ENCODE results near the gene TRRAP.

Gene TRRAP

DNA sequence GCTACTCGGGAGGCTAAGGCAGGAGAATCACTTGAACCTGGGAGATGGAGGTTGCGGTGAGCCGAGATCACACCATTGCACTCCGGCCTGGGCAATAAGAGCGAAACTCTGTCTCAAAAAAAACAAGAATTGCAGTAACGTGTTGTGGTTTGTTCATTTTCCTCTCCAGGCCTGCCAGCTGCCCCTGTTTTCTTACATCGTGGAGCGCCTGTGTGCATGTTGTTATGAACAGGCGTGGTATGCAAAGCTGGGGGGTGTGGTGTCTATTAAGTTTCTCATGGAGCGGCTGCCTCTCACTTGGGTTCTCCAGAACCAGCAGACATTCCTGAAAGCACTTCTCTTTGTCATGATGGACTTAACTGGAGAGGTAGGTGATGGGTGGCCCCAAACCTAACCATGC is 52.1 kb downstream of the TRRAP start:
- no peak overlapping the region for H3K27ac ChIP-seq
- TF ChIP-seq ZFX (IDR thresholded peaks at IDR 0.05; ENCODE audit: borderline replicate concordance): no peak
- TF ChIP-seq, protein P1, sequence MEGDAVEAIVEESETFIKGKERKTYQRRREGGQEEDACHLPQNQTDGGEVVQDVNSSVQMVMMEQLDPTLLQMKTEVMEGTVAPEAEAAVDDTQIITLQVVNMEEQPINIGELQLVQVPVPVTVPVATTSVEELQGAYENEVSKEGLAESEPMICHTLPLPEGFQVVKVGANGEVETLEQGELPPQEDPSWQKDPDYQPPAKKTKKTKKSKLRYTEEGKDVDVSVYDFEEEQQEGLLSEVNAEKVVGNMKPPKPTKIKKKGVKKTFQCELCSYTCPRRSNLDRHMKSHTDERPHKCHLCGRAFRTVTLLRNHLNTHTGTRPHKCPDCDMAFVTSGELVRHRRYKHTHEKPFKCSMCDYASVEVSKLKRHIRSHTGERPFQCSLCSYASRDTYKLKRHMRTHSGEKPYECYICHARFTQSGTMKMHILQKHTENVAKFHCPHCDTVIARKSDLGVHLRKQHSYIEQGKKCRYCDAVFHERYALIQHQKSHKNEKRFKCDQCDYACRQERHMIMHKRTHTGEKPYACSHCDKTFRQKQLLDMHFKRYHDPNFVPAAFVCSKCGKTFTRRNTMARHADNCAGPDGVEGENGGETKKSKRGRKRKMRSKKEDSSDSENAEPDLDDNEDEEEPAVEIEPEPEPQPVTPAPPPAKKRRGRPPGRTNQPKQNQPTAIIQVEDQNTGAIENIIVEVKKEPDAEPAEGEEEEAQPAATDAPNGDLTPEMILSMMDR (IDR thresholded peaks at IDR 0.05): no peak

DNA sequence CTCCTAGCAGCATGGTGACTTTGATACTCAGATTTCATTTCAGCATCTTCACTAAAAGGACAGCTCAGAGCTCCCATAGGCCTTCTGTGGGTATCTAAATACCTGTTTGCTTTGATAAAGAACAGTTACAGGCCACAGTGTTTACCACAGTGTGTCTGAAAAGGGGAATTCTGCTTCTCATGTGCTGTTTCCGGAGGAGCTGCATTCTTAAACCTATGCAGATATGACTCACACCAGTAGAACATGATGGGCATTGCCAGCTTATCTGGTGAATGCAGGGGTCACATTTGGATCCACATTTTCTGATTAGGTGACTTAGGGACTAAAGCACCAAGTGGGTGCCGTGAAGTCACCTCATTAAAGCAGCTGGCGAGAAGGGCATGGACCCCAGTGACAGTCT is 52.6 kb downstream of the TRRAP start:
- no peak for TF ChIP-seq ZFX (IDR thresholded peaks at IDR 0.05; ENCODE audit: borderline replicate concordance)
- TF ChIP-seq, protein P1 (IDR thresholded peaks at IDR 0.05): no peak

DNA sequence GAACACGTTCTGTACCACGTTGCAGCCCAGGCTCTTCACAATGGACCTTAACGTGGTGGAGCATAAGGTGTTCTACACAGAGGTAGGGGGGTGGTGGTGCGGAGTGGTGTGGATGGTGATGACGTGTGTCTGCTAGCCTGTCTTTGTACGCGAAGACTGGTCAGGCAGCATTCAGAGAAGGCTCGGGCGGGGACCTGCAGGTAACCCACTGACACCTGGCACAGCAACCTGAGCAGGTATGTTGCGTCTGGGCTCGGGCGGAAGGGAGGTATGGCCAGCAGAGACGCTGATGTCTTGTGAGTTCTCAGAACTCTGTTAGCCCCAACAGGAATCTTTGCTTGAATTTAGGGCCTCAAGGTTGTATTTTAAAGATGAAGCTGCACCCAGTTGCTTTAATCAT is 55.0 kb downstream of the TRRAP start:
- no peak overlapping the region for H3K27ac ChIP-seq
- TF ChIP-seq, protein P1 (IDR thresholded peaks at IDR 0.05): no peak
- no peak for TF ChIP-seq ZFX (IDR thresholded peaks at IDR 0.05; ENCODE audit: borderline replicate concordance)

More for the DNA sequence above, 52.6 kb downstream of the TRRAP start:
- H3K27ac ChIP-seq: no peak overlapping the region

DNA sequence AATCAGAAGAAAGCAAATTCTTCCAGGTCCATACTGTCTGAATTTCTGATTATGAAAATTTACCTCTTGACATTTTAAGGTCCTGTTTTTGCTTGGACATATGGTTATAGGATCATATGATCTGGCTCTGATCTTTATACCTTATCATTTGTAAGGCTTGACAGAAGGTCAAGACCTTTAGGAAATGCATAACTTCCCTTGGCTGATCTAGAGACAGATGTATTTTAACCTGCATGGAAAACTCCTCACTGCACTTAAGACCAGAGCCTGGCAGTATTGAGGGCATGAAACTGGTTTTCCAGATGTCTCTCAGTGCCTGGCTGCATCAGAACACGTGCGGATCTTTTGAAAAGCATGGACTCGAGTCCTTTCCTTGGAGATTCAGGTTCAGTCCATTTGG is 55.9 kb downstream of the TRRAP start:
- TF ChIP-seq ZFX (IDR thresholded peaks at IDR 0.05; ENCODE audit: borderline replicate concordance): no peak
- TF ChIP-seq, protein P1 (IDR thresholded peaks at IDR 0.05): no peak
- H3K27ac ChIP-seq: no peak overlapping the region

DNA sequence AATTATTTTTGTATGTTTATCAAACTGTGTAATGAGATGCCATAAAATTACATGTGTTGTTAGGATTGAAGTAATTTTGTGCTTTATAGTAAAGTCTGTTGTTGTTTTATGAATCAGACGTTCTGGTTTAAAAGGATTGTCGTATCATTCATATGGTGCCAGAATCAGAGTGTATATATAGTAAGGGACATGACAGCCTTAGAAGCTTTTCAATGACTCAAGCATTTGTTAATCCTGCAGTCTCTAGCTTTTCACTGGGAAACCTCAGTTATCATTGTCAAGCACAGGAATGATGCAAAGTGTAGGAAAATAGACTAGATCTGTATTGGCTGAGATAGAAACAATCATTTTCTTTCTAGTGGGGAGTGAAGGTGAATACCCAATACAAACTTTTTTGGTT is 57.5 kb downstream of the TRRAP start:
- H3K27ac ChIP-seq: no peak overlapping the region
- no peak for TF ChIP-seq ZFX (IDR thresholded peaks at IDR 0.05; ENCODE audit: borderline replicate concordance)
- TF ChIP-seq, protein P1 (IDR thresholded peaks at IDR 0.05): no peak

DNA sequence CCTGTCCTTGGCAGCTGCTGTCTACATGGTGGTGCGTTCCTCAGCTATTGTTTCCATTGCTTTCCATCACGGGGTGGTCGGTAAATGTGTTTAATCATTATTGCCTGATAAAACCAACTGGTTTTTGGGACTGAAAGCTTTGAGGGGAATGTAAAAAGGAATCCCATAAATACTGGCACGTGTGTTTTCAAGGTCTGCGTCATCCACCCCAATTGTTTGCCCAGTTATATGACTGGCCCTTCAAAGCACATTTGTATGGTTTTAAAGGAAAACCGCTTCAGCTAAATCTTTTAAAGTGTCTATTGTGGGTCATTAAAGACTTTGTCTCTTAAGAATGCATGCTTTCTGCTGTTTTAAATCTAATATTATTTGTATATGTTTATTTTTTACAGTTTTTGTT is 65.0 kb downstream of the TRRAP start:
- peak overlapping the region; percentile 18; the same call in 1 of the 2 replicates for H3K27ac ChIP-seq
- TF ChIP-seq, protein P1 (IDR thresholded peaks at IDR 0.05): no peak
- TF ChIP-seq ZFX (IDR thresholded peaks at IDR 0.05; ENCODE audit: borderline replicate concordance): no peak

DNA sequence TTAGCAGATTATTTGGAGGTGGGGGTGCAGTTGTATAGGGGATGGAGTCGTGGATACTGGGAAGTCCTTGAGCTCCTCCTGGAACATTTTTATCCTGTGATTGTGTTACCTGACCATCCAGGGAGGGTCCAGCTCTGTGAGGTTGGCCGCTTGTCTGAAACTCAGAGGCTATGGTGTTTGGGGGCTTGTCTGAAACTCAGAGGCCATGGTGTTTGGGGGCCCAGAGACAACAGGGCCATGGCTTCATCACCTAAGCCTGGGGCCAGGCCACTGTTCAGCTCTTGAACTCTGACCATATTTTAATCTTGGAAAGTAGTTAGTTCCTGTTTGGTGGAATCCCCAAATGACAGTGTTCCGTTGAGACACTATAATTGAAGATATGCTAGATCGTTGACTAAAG is 66.1 kb downstream of the TRRAP start:
- H3K27ac ChIP-seq: peak overlapping the region; percentile 18; the same call in 1 of the 2 replicates
- TF ChIP-seq, protein P1 (IDR thresholded peaks at IDR 0.05): no peak
- no peak for TF ChIP-seq ZFX (IDR thresholded peaks at IDR 0.05; ENCODE audit: borderline replicate concordance)
